Retina (tissue), 1 donor: Measurements from ENCODE around the gene PMVK.

Source experiments
- DNase-seq: peaks from one replicate; pipeline ENCODE4 v3.0.0-alpha.2; 2016

The PMVK gene

DNA sequence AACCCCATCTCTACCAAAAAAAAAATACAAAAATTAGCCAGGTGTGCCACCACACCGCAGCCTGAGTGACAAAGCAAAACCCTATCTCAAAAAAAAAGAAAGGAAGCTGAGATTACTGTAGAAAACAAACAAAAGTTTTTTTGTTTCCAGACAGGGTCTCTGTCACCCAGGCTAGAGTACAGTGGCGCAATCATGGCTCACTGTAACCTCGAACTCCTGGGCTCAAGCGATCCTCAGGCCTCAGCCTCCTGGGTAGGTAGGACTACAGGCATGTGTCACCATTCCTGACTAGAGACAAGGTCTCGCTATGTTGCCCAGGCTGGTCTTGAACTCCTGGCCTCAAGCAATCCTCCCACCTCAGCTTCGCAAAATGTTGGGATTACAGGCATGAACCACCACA is 27.8 kb upstream of the PMVK start:
- no peak for DNase-seq

DNA sequence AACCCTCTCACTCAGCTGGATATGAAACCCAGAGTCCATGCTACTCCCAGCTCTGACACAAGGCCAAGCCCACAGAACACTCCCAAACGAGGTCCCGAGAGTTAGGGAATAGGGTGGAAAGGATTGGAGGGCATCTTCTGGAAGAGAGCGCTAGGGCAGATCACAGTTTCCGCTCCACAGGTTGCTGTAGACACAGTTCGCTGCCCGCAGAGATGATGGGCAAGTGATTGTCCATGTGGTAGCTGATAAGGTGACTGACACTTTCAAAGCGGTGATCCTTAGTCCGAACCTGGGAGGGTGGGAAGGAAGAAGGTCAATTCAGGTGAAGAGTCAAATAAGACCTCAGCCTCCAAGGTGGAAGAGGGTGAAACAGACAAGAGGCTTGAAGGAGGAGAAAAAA is 27.1 kb upstream of the PMVK start:
- no peak for DNase-seq

DNA sequence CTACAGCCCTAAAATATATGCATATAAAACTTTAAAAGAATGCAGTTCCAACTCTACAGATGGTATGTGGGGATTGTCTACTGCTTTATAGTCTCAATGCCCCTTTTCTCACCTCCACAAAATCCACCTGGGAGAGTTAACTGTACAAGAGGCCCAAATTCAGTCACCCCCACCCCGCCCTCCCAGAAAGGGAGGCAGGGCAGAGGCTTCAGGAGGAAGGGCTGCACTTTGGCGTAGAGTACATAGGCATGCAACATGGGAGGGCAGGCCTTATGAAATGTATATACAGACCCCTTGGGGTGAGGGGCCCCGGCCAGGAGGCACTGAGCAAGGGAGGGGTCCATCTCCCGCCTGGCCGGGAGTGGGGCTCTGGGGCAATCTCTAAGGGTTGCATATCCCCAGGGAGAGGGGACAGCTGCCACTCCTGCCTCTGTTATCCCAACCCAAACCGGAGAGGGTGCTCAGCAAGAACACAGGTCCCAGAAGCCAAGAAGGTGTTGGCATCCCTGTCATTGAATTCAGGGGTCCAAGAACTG is 26.3 kb upstream of the PMVK start:
- DNase-seq: no peak

DNA sequence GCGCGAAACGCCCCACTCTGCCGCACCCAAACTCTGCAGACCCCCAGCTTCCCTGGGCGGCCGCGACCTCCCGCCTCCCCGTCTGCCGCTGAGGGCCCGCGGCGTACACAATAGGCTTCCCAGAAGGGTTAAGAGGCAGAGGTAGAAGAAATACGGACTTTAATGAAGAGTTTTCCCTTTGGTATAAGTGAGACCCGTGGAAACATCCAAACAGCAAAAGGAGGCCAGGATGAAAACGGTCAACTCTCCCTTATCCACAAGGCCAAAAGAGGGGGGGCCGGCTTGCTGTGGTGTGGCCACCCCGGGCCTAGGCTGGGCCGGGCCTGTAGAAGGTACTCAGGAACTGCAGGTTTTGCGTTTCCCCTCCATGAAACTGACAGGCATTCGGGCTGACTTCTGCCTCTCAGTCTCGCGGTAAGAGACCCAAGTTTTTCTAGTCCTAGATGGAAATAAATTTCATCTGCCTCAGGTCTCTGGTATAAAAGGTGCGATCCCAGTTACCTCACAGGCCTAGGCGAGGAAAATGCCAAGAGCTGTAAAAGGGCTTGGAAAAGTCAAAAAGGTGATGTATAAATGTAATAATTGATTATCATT is 25.7 kb upstream of the PMVK start:
- no peak for DNase-seq

- DNase-seq: peak; percentile 94
Observed at GRCh38 chr1:154961207-154962155, 25.0 kb upstream of the PMVK start, which contains the start of gene PYGO2. Gene PYGO2, minus strand, starts transcription at chr1:154961782. Its CDS starts 206 bp downstream, at chr1:154961576.

DNA sequence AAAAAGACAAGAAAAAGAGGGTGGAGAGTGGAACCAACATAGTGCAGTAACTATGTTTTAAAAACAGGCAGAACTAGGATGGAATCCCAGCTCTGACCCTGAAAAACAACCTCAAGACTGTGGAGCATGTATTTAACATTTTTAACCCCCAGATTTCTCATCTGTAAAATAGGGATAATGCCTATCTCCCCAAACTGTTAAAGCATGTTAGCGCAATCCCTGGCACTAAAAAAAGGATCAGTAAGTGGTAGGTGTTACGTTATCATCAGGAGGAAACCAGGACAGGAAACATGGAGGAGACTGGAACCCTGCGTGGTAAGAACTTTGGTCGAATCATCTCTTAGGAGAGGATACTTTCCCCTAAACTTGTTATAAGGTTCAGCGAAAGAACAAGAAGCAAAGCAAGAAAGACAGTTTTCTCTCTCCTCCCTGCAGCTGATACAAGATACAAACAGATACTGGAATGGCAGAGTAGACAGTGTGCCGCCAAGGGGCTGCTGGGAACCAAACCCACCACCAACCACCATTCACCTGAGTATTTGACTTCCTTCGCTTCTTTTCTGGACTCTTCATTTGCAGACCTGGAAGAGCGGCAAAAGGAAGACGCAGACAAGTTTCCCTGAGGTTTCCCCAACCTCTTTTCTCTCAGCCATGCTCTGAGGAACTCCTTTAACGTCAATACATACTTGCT is 24.1 kb upstream of the PMVK start:
- DNase-seq: no peak

DNA sequence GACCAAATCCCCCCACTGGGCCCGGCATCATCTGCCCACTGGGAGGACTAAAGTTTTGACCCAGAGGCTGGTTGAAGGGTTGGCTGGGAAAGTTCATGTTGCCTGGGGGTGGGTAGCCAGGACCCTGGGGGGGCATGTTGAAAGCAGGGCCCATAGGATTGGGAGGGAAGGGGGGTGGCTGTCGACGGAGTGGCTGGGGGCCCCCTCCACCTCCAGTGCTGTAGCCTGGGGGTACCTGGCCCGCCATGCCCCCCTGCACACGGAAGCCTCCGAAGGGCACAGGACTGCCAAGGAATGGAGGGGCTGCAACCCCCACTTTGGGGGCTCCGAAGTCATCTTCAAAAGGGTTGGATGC is 22.9 kb upstream of the PMVK start:
- DNase-seq: no peak

DNA sequence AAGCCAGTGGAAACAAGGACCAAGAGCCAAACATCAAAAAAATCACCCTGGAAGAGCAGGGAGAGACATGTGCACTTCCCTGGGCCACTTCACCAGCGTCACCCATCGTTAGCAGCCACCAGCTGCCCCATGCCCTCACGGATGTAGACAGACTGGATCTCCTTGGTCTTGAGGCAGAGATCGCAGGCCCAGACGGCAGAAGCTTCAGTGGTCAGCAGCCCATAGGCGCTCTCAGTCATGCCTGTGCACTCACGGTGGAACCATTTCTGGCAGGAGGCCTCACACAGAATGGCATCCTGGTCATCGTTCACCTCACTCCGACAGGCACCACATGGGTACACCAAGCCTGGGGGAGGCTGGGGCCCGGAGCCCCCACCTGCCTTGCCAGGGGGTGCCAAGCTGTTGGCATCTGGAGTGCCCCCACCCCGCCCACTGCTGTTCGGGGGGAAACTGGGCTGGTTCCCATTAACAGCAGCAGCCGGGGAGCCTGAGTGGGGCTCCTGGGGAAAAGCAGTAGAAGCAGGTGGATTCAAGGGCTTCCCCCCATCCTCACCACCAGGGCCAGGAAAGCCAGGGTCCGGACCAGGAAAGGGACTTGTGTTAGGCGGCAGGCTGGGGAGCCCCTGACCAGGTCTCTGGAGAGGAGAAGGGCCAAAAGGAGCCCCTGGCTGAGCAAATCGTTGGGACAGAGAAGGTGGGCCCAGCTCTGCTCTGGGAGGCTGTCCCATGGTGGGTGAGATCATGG is 22.3 kb upstream of the PMVK start:
- DNase-seq: no peak

GRCh38 chr1:154958036-154958435 is 21.5 kb upstream of the PMVK start:
- no peak for DNase-seq

- DNase-seq: no peak
Observed at GRCh38 chr1:154957091-154957657, 20.7 kb upstream of the PMVK start.

GRCh38 chr1:154956544-154956941 is 20.0 kb upstream of the PMVK start:
- no peak for DNase-seq

DNA sequence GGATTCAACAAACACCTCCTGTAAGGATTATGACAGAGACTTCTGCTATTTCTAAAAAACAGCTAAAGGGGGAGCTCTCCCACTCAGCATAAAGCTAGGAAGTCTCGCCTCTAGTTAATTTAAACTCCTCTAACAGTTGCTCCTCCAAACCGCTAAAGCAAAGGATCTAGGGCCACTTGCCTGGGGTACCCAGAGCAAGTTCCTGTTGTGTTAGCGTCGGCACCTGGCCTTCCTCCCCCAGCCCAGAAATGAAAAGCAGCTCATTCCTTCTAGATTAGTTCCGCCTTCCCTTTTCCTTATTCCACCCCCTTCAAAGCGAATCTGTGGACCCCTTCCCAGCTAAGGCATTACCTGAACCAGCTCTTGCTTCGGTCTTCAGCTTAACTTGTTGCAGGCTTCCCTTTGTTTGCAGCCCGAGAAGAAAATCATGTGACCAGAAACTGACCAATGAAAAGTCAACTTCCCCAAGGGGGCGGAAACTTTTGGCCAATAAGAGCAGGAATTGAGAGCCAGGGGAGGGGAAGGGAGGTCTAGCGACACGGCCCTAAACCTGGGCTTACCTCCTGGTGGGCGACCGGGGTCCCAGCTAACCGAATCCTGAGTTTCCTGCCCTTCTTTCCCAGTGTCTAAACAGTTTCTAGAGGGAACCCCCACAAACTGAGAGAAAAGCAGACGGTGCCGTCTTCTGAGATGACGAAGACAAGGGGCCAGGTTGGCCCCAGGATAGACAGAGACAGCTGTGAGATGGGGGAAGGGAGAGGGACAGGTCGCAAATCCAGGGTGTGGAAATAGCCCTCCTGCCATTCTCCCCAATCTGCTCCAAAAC is 19.4 kb upstream of the PMVK start, which contains the start of gene PBXIP1:
TSS of gene PBXIP1 (minus strand) at position 382 of the 826 bp plus-strand sequence. CDS start 2,378 bp downstream, outside the sequence.
- peak; percentile 95 for DNase-seq

GRCh38 chr1:154955039-154955717 is 18.7 kb upstream of the PMVK start:
- DNase-seq: peak; percentile 76

- DNase-seq: no peak
Observed at GRCh38 chr1:154954541-154954940, 18.0 kb upstream of the PMVK start.

- DNase-seq: no peak
Observed at GRCh38 chr1:154953611-154954038, 17.1 kb upstream of the PMVK start.

GRCh38 chr1:154952664-154953063 is 16.1 kb upstream of the PMVK start:
- no peak for DNase-seq

DNA sequence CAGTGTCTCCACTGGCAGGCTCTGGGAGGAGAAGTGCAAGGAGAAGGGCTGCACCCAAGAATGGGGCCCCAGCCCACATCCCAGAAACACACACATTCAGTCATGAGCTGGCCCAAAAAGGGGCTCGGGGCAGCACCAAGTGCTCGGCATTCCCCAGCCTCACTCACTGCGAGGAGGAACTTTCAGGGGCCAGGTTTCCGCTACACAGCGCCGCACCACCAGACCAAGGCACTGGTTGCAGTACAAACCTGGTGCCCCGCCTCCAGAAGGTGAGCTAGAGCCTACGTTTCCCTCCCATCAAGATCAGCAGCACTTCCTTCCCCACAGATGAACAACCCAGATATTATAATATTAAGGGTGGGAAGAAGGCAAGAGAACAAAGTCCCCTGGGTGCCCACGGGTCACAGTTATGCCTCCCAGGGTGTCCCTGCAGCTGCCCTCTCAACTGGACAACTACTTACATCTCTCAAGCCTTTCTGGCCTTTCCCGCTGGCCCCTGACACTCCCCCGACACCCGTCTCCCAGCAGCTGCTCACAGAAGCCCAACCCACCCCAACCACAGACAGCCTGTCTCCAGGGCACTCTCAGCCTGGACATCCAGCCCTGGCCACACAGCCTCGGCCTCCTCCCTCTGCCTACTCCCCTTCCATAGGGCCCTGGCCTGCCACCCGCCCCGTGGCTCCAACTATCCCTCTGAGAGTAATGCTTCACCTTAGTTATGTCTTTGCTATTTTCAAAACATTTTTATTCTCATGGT is 15.6 kb upstream of the PMVK start:
- no peak for DNase-seq

- no peak for DNase-seq
Observed at GRCh38 chr1:154948079-154948478, 11.6 kb upstream of the PMVK start.

- no peak for DNase-seq
Observed at GRCh38 chr1:154945962-154946850, 9.7 kb upstream of the PMVK start.
